HFFc6 (cell line): ENCODE results near the gene FAM83E. TPM values are rescaled to one million over a fixed set of nuclear protein-coding genes. Genes with fewer than 3 reads are reported as not detected.

ENCODE experiments used
- DNase-seq: peaks from one replicate; pipeline ENCODE4 v3.0.0-alpha.2; 2018
- H3K27ac Mint-ChIP-seq: 2 replicates; pipeline ENCODE4 v1.8.0; 2020; ENCODE audit warnings: mild to moderate bottlenecking, mixed read lengths
- H3K27me3 Mint-ChIP-seq: 2 replicates; pipeline ENCODE4 v1.8.0; 2021; ENCODE audit warnings: mild to moderate bottlenecking, moderate library complexity, mixed read lengths; ENCODE audit not compliant: insufficient read depth
- H3K36me3 Mint-ChIP-seq: 2 replicates; pipeline ENCODE4 v1.8.0; 2021; ENCODE audit warnings: low read depth, mixed read lengths
- H3K4me1 Mint-ChIP-seq: 2 replicates; pipeline ENCODE4 v1.8.0; 2020; ENCODE audit warnings: low read depth, mixed read lengths
- H3K4me3 Mint-ChIP-seq: 2 replicates; pipeline ENCODE4 v1.8.0; 2020; ENCODE audit warnings: mild to moderate bottlenecking, moderate library complexity, mixed read lengths
- H3K9me3 Mint-ChIP-seq: 2 replicates; pipeline ENCODE4 v1.8.0; 2020; ENCODE audit warnings: mild to moderate bottlenecking, mixed read lengths
- CTCF ChIP-seq: fragments of 200-600 bp; sonication (generic); IDR thresholded peaks from 2 replicates; pipeline ENCODE4 v1.5.0; 2021; ENCODE audit warnings: antibody characterized with exemption, mild to moderate bottlenecking
- total RNA-seq, 6 experiments: library from RNA; stranded (reverse); fragmentation: NEBNext Ultra II Directional; extraction: Animal tissue kit (Norgen Biotek cat#: 25700); gene quantifications; 2 replicates in 1 of 6; 3 replicates in 5 of 6; pipeline ENCODE4 v1.2.3, GENCODE V29; 2021

Gene FAM83E
- total RNA-seq, 6 experiments from 2014 or later, result 0.23 to 0.99 (median 0.54) TPM

DNA sequence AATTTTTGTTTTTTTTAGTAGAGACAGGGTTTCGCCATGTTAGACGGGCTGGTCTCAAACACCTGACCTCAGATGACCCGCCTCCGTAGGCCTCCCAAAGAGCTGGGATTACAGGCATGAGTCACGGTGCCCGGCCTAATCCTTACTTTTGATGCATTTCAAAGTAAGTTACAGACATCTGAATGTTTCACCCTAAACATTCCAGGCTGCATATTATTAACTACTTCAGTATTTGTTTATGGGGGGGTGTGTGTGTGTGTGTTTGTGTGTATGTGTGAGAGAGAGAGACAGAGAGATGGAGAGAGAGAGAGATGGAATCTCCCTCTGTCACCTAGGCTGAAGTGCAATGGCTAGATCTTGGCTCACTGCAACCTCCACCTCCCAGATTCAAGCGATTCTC, 49.8 kb downstream of the FAM83E start:
- Mint-ChIP-seq H3K4me3 (no peak overlapping the region), H3K27me3 (peaks cover 4% of the 10 kb centered on the region; the same call in 1 of the 2 replicates), H3K4me1 (peaks cover 33% of the 10 kb centered on the region), H3K27ac (peak overlapping the region; percentile 8; the same call in 1 of the 2 replicates), H3K9me3 (no peaks in the 10 kb centered on the region), H3K36me3 (no peaks in the 10 kb centered on the region)
- peak; percentile 74 for DNase-seq
- no peak for TF ChIP-seq CTCF

Other genes with a start within 250 kb of the FAM83E start
- gene KDELR1, start 223.5 kb downstream of the FAM83E start, total RNA-seq, result 100 to 1,000 TPM; 354 to 455 (median 395) TPM
- gene GRIN2D, start 221.4 kb downstream of the FAM83E start, total RNA-seq, result 1 to 10 TPM; 2.8 to 4.4 (median 3.1) TPM
- 10 to 100 TPM; 36.2 to 53.5 (median 41.7) TPM for gene GRWD1, start 169.1 kb downstream of the FAM83E start, total RNA-seq
- under 1 TPM; 0.33 to 0.90 (median 0.51) TPM for gene KCNJ14, start 159.5 kb downstream of the FAM83E start, total RNA-seq
- 10 to 100 TPM; 46.2 to 49.5 (median 47.1) TPM for gene CYTH2, start 145.7 kb downstream of the FAM83E start, total RNA-seq
- gene LMTK3, start 103.2 kb downstream of the FAM83E start, total RNA-seq, result under 1 TPM; 0.21 to 0.88 (median 0.60) TPM
- under 1 TPM in 1 of 6 experiments, not detected in 5; 0.33 TPM for gene SULT2B1, start 62.9 kb downstream of the FAM83E start, total RNA-seq
- not detected for gene SPACA4, start 8.3 kb downstream of the FAM83E start, total RNA-seq
- 1,000 to 10,000 TPM; 1,359 to 1,448 (median 1,407) TPM for gene RPL18, start 4.1 kb upstream of the FAM83E start, total RNA-seq
- 10 to 100 TPM; 20.1 to 34.0 (median 23.4) TPM for gene SPHK2, start 4.4 kb upstream of the FAM83E start, total RNA-seq
- gene DBP, start 22.3 kb upstream of the FAM83E start, total RNA-seq, result 1 to 10 TPM; 3.8 to 5.7 (median 4.4) TPM
- gene CA11, start 31.1 kb upstream of the FAM83E start, total RNA-seq, result 1 to 10 TPM in 4 of 6 experiments, under 1 TPM in 2; 0.53 to 2.5 (median 1.4) TPM
- under 1 TPM in 4 of 6 experiments, not detected in 2; 0.12 to 0.23 (median 0.18) TPM for gene NTN5, start 57.9 kb upstream of the FAM83E start, total RNA-seq
- not detected for gene FUT2, start 80.9 kb upstream of the FAM83E start, total RNA-seq
- gene MAMSTR, start 104.6 kb upstream of the FAM83E start, total RNA-seq, result 1 to 10 TPM; 2.7 to 4.5 (median 3.0) TPM
- under 1 TPM in 1 of 6 experiments, not detected in 5; 0.07 TPM for gene RASIP1, start 125.5 kb upstream of the FAM83E start, total RNA-seq
- not detected for gene IZUMO1, start 131.8 kb upstream of the FAM83E start, total RNA-seq
- under 1 TPM in 3 of 6 experiments, not detected in 3; 0.05 to 0.06 (median 0.05) TPM for gene FUT1, start 137.6 kb upstream of the FAM83E start, total RNA-seq
- gene FGF21, start 140.4 kb upstream of the FAM83E start, total RNA-seq, result not detected
- 10 to 100 TPM; 31.3 to 41.2 (median 34.0) TPM for gene BCAT2, start 196.0 kb upstream of the FAM83E start, total RNA-seq
- 1 to 10 TPM; 2.9 to 10.0 (median 8.9) TPM for gene HSD17B14, start 221.4 kb upstream of the FAM83E start, total RNA-seq